SK-N-SH (cell line): ENCODE data around the gene SMARCA1. TPM values are rescaled to one million over a fixed set of nuclear protein-coding genes. Genes with fewer than 3 reads are reported as not detected.

Source experiments
- CTCF ChIA-PET: fragments of 300-600, 350-600 bp; formaldehyde crosslinking; extraction: SDS; loops from one replicate; lab custom pipeline; 2021; lab: Yijun Ruan, JAX
- POLR2A ChIA-PET: fragments of 350-600 bp; sonication (Branson Sonifier 250); formaldehyde crosslinking; extraction: SDS; loops from one replicate; lab custom pipeline; 2020; ENCODE audit warnings: antibody characterized with exemption, inconsistent platforms; lab: Yijun Ruan, JAX
- DNase-seq: peaks from one replicate; pipeline ENCODE4 v3.0.0; 2012
- H2AFZ ChIP-seq: fragments of 200-600 bp; sonication (generic); 2 replicates; pipeline ENCODE4 v1.8.1; 2016; ENCODE audit warnings: antibody characterized with exemption, mild to moderate bottlenecking, low read depth
- H3F3A ChIP-seq: fragments of 200-600 bp; sonication (generic); replicated peaks from 2 replicates; pipeline ENCODE3; 2016; ENCODE audit warnings: antibody characterized with exemption, mild to moderate bottlenecking; ENCODE audit not compliant: insufficient read depth
- H3K27ac ChIP-seq, 2 experiments: fragments of 200-500 bp in 1 of 2; fragments of 200-600 bp in 1 of 2; sonication (Bioruptor generic) in 1 of 2; sonication (generic), shearing (Covaris generic) in 1 of 2; 2 replicates each; pipeline versions ENCODE4 v1.5.1 to v1.6.1; 2014 to 2016; ENCODE audit warnings: low read depth in 2 of 2, inconsistent platforms in 1 of 2, low read length in 1 of 2, mild to moderate bottlenecking in 1 of 2, mixed read lengths in 1 of 2
- H3K27me3 ChIP-seq: fragments of 200-600 bp; sonication (generic), shearing (Covaris generic); 2 replicates; pipeline ENCODE4 v1.6.1; 2016; ENCODE audit warnings: mixed run types; ENCODE audit not compliant: insufficient read depth
- H3K36me3 ChIP-seq, 2 experiments: fragments of 200-500 bp in 1 of 2; fragments of 200-600 bp in 1 of 2; sonication (Bioruptor generic) in 1 of 2; sonication (generic) in 1 of 2; replicated peaks in 1 of 2; 2 replicates each; pipeline versions ENCODE3 to v1.5.1; 2014 to 2016; ENCODE audit warnings: low read length in 1 of 2, mild to moderate bottlenecking in 1 of 2; ENCODE audit not compliant: insufficient read depth in 2 of 2, control insufficient read depth in 1 of 2
- H3K4me1 ChIP-seq, 2 experiments: fragments of 200-500 bp in 1 of 2; fragments of 200-600 bp in 1 of 2; sonication (Bioruptor generic) in 1 of 2; sonication (generic), shearing (Covaris generic) in 1 of 2; 2 replicates each; pipeline versions ENCODE4 v1.5.1 to v1.6.1; 2014 to 2016; ENCODE audit warnings: low read depth in 1 of 2, low read length in 1 of 2, mixed run types in 1 of 2; ENCODE audit not compliant: insufficient read depth in 2 of 2, control insufficient read depth in 1 of 2
- H3K4me2 ChIP-seq: fragments of 200-600 bp; sonication (generic), shearing (Covaris generic); 2 replicates; pipeline ENCODE4 v1.6.1; 2017; ENCODE audit warnings: mixed run types
- H3K4me3 ChIP-seq, 2 experiments: fragments of 200-500 bp in 1 of 2; fragments of 200-600 bp in 1 of 2; sonication (Bioruptor generic) in 1 of 2; sonication (generic), shearing (Covaris generic) in 1 of 2; 2 replicates each; pipeline versions ENCODE4 v1.5.1 to v1.8.1; 2014 to 2016; ENCODE audit warnings: low read depth in 2 of 2, inconsistent platforms in 1 of 2, low read length in 1 of 2, mild to moderate bottlenecking in 1 of 2, mixed read lengths in 1 of 2, moderate library complexity in 1 of 2
- H3K79me2 ChIP-seq: fragments of 200-600 bp; sonication (generic); 2 replicates; pipeline ENCODE4 v1.8.1; 2017; ENCODE audit warnings: mild to moderate bottlenecking; ENCODE audit not compliant: insufficient read depth
- H3K9ac ChIP-seq: fragments of 200-600 bp; sonication (generic); 2 replicates; pipeline ENCODE4 v1.6.1; 2017; ENCODE audit warnings: mixed run types
- H3K9me2 ChIP-seq: fragments of 200-600 bp; sonication (generic); 2 replicates; pipeline ENCODE4 v1.6.1; 2017; ENCODE audit warnings: mixed run types
- H3K9me3 ChIP-seq: fragments of 200-600 bp; sonication (generic); 2 replicates; pipeline ENCODE4 v1.6.1; 2017; ENCODE audit warnings: mixed run types, mild to moderate bottlenecking, moderate library complexity
- H4K20me1 ChIP-seq: fragments of 200-600 bp; sonication (generic); 2 replicates; pipeline ENCODE4 v1.6.1; 2017; ENCODE audit warnings: mild to moderate bottlenecking, mixed run types; ENCODE audit not compliant: insufficient read depth
- ELF1 ChIP-seq: IDR thresholded peaks from 2 replicates; pipeline ENCODE4 v1.4.0; 2012
- IRF3 ChIP-seq: fragments of 150-350 bp; IDR thresholded peaks from 2 replicates; pipeline ENCODE4 v1.6.1; 2016; ENCODE audit warnings: mild to moderate bottlenecking, low read depth, low read length
- JUND ChIP-seq: IDR thresholded peaks from 2 replicates; pipeline ENCODE4 v1.4.0; 2012
- NFIC ChIP-seq: IDR thresholded peaks from 2 replicates; pipeline ENCODE4 v1.4.0; 2012; ENCODE audit warnings: borderline replicate concordance
- REST ChIP-seq: IDR thresholded peaks from 2 replicates; pipeline ENCODE4 v1.6.1; 2012; ENCODE audit warnings: mild to moderate bottlenecking, low read depth, low read length, moderate library complexity
- SMC3 ChIP-seq: IDR thresholded peaks from 2 replicates; pipeline ENCODE4 v1.6.1; 2012; ENCODE audit warnings: low read depth, low read length, improper control_type of control experiment
- TCF12 ChIP-seq: IDR thresholded peaks from 2 replicates; pipeline ENCODE4 v1.4.0; 2012
- USF2 ChIP-seq: fragments of 150-350 bp; IDR thresholded peaks from 2 replicates; pipeline ENCODE4 v1.6.1; 2017; ENCODE audit warnings: antibody characterized with exemption, low read length, low read depth, borderline replicate concordance
- WGBS: methylation state at CpG from one replicate; pipeline ENCODE4 v1.1.6; 2017; ENCODE audit warnings: low lambda C conversion rate; 5-methylcytosine and 5-hydroxymethylcytosine counted together
- polyA plus RNA-seq, 3 experiments: library from polyadenylated mRNA; depleted of rRNA; stranded (reverse); fragments of >200 nt; gene quantifications; 2 replicates each; pipeline ENCODE4 v1.2.3, GENCODE V29; 2012

The SMARCA1 gene
- polyA plus RNA-seq, 1 of the 3 experiments (the other 2 are of a cell fraction) = 17.1 TPM

GRCh38 chrX:129530410-129530809 is 7.1 kb upstream of the SMARCA1 start:
- Histone ChIP-seq H3K4me2 (no peak overlapping the region), H3K36me3 (no peaks in the 10 kb centered on the region), H3K9ac (no peak overlapping the region), H3K79me2 (no peaks in the 10 kb centered on the region), H3K27ac (no peak overlapping the region)
- 61% methylated on average over 5 of the region's 5 CpGs for WGBS
- ChIA-PET POLR2A (no interaction called here), CTCF (no interaction called here)
- no peak for DNase-seq
- TF ChIP-seq NFIC (no peak), USF2 (no peak), IRF3 (no peak), REST (no peak), ELF1 (no peak), JUND (no peak), SMC3 (no peak)
- TF ChIP-seq, all 33 proteins: peak for 0
- peaks cover 14% of the 10 kb centered on the region for H3F3A ChIP-seq
- H3K9me2 ChIP-seq = no peaks in the 10 kb centered on the region
- no peaks in the 10 kb centered on the region for H3K9me3 ChIP-seq
- no peak overlapping the region for H3K4me3 ChIP-seq
- no peaks in the 10 kb centered on the region for H4K20me1 ChIP-seq
- H3K4me1 ChIP-seq = peaks cover 0 to 6% of the 10 kb centered on the region in 2 experiments; a peak in 2 of 4 replicates
- peaks cover 4% of the 10 kb centered on the region; the same call in 1 of the 2 replicates for H3K27me3 ChIP-seq
- H2AFZ ChIP-seq = no peak overlapping the region

- CTCF ChIA-PET = no interaction called here
- POLR2A ChIA-PET = no interaction called here
- no peaks in the 10 kb centered on the region for H3K9me3 ChIP-seq
- H3K4me1 ChIP-seq = peaks cover 0 to 2% of the 10 kb centered on the region in 2 experiments; a peak in 2 of 4 replicates
- peak; percentile 17 for DNase-seq
- no peak overlapping the region for H3K27ac ChIP-seq
- H3F3A ChIP-seq = peaks cover 11% of the 10 kb centered on the region
- H4K20me1 ChIP-seq = no peaks in the 10 kb centered on the region
- WGBS = 15% methylated on average over 4 of the region's 4 CpGs
- TF ChIP-seq TCF12 (no peak), REST (no peak), NFIC (peak; percentile 67; the same call in 1 of the 2 replicates)
- TF ChIP-seq, all 33 proteins: peak for 1
- Histone ChIP-seq H3K27me3 (peaks cover 4% of the 10 kb centered on the region; the same call in 1 of the 2 replicates), H2AFZ (no peak overlapping the region), H3K9me2 (no peaks in the 10 kb centered on the region), H3K4me2 (no peak overlapping the region), H3K36me3 (no peaks in the 10 kb centered on the region), H3K9ac (no peak overlapping the region), H3K4me3 (no peak overlapping the region), H3K79me2 (no peaks in the 10 kb centered on the region)
Observed at GRCh38 chrX:129529685-129530281, 6.5 kb upstream of the SMARCA1 start.
